K562 (cell line): ENCODE data around the gene ULK3. TPM values are rescaled to one million over a fixed set of nuclear protein-coding genes. Genes with fewer than 3 reads are reported as not detected.

Source experiments
- ATAC-seq: fragments of 200-7000 bp; cut with Tn5 transposase; 3 replicates; pipeline ENCODE4 v1.9.1; 2020; ENCODE audit warnings: moderate library complexity
- BruUV-seq: library from RNA; stranded (reverse); fragments of 400-500 nt; replicated peaks from 2 replicates; lab custom pipeline; 2021; lab: Mats Ljungman, UMichigan
- CTCF ChIA-PET: fragments of 300-600 bp; formaldehyde crosslinking; extraction: SDS; loops from one replicate; lab custom pipeline; 2021; ENCODE audit warnings: low intra/inter-chr PET ratio; lab: Yijun Ruan, JAX
- POLR2A ChIA-PET: fragments of 300-600, 350-650 bp; sonication (Branson Sonifier 250); formaldehyde crosslinking; extraction: SDS; loops from one replicate; lab custom pipeline; 2021; ENCODE audit warnings: antibody characterized with exemption, inconsistent platforms; lab: Yijun Ruan, JAX
- DNase-seq, 4 experiments: peaks; one replicate each; pipeline versions ENCODE4 v3.0.0 to v3.0.0-alpha.2; 2011 to 2018; ENCODE audit warnings: low spot score in 3 of 4, mixed read lengths in 3 of 4; ENCODE audit errors: extremely low read depth in 1 of 4
- FAIRE-seq: peaks from 2 replicates; lab custom pipeline; 2011; peaks lifted over from hg19 to GRCh38; lab: Jason Lieb, UNC
- H2AFZ ChIP-seq: 2 replicates; pipeline ENCODE4 v1.6.0; 2011; ENCODE audit warnings: low read depth, low read length, control low read depth, inconsistent platforms
- H3K27ac ChIP-seq: fragments of 200-600 bp; 3 replicates; pipeline ENCODE4 v1.8.0; 2011; ENCODE audit warnings: low read depth, mild to moderate bottlenecking, control low read depth, inconsistent platforms, low read length, moderate library complexity, mixed read lengths; ENCODE audit errors: extremely low read depth
- H3K27me3 ChIP-seq, 2 experiments: fragments of 300-600 bp in 1 of 2; 2 replicates in 1 of 2; 3 replicates in 1 of 2; pipeline versions ENCODE4 v1.6.0 to v1.8.0; 2011; ENCODE audit warnings: inconsistent platforms in 2 of 2, low read length in 2 of 2, mild to moderate bottlenecking in 1 of 2, mixed read lengths in 1 of 2, moderate library complexity in 1 of 2; ENCODE audit not compliant: control insufficient read depth in 2 of 2, insufficient read depth in 2 of 2
- H3K36me3 ChIP-seq: fragments of 300-600 bp; 3 replicates; pipeline ENCODE4 v1.8.0; 2011; ENCODE audit warnings: mild to moderate bottlenecking, low read length, inconsistent platforms; ENCODE audit not compliant: control insufficient read depth, insufficient read depth
- H3K4me1 ChIP-seq, 2 experiments: fragments of 200-600 bp in 1 of 2; replicated peaks in 1 of 2; 2 replicates in 1 of 2; 3 replicates in 1 of 2; pipeline versions ENCODE4 v1.5.1 to v1.8.0; 2011; ENCODE audit warnings: inconsistent platforms in 2 of 2, low read length in 2 of 2, mild to moderate bottlenecking in 1 of 2, mixed read lengths in 1 of 2, moderate library complexity in 1 of 2; ENCODE audit not compliant: control insufficient read depth in 2 of 2, insufficient read depth in 2 of 2
- H3K4me2 ChIP-seq: 2 replicates; pipeline ENCODE4 v1.6.1; 2011; ENCODE audit warnings: low read length, control low read depth, inconsistent platforms, mixed read lengths; ENCODE audit not compliant: insufficient read depth
- H3K4me3 ChIP-seq: fragments of 200-600 bp; sonication (generic), shearing (Covaris generic); 2 replicates; pipeline ENCODE4 v1.5.1; 2016; ENCODE audit warnings: control low read depth, inconsistent platforms
- H3K79me2 ChIP-seq: fragments of 200-600 bp; 3 replicates; pipeline ENCODE4 v1.8.0; 2011; ENCODE audit warnings: low read length, inconsistent platforms; ENCODE audit not compliant: control insufficient read depth, insufficient read depth
- H3K9ac ChIP-seq, 2 experiments: 2 replicates each; pipeline versions ENCODE4 v1.6.0 to v1.6.1; 2011; ENCODE audit warnings: low read depth in 2 of 2, low read length in 2 of 2, control low read depth in 1 of 2, inconsistent platforms in 1 of 2, mild to moderate bottlenecking in 1 of 2, mixed read lengths in 1 of 2; ENCODE audit not compliant: insufficient read depth in 1 of 2
- H3K9me1 ChIP-seq: one replicate; pipeline ENCODE4 v1.6.0; 2011; ENCODE audit warnings: inconsistent platforms, mild to moderate bottlenecking, low read length, moderate library complexity; ENCODE audit not compliant: control insufficient read depth, insufficient read depth
- H3K9me3 ChIP-seq: replicated peaks from 2 replicates; pipeline ENCODE4 v1.5.1; 2011; ENCODE audit warnings: low read depth, low read length, inconsistent platforms; ENCODE audit not compliant: control insufficient read depth, insufficient read depth
- H4K20me1 ChIP-seq: replicated peaks from 2 replicates; pipeline ENCODE4 v1.6.1; 2011; ENCODE audit warnings: low read length, inconsistent platforms, mixed read lengths; ENCODE audit not compliant: control insufficient read depth, insufficient read depth
- BCOR ChIP-seq: fragments of 450-650 bp; IDR thresholded peaks from 2 replicates; pipeline ENCODE4 v1.6.1; 2016
- CXXC5 ChIP-seq: fragments of 250-450 bp; sonication (Bioruptor Pico); IDR thresholded peaks from 2 replicates; pipeline ENCODE4 v1.8.0; 2022; ENCODE audit warnings: inconsistent platforms, mild to moderate bottlenecking, moderate library complexity
- ETV5 ChIP-seq: sonication (generic); formaldehyde crosslinking; IDR thresholded peaks from 2 replicates; pipeline ENCODE4 v1.4.0; 2020; ENCODE audit warnings: low read depth, mild to moderate bottlenecking, missing genetic modification reagents
- GMEB1 ChIP-seq: fragments of 250-450 bp; sonication (Bioruptor Pico); IDR thresholded peaks from 2 replicates; pipeline ENCODE4 v1.4.0; 2020; ENCODE audit warnings: mild to moderate bottlenecking
- JUN ChIP-seq, 2 experiments: sonication (generic) in 1 of 2; formaldehyde crosslinking in 1 of 2; IDR thresholded peaks; 2 replicates each; pipeline versions ENCODE4 v1.6.1 to v1.8.0; 2012 to 2022; ENCODE audit warnings: borderline replicate concordance in 2 of 2, mild to moderate bottlenecking in 2 of 2, improper control_type of control experiment in 1 of 2, low read depth in 1 of 2, low read length in 1 of 2, missing genetic modification reagents in 1 of 2
- MBD2 ChIP-seq: sonication (generic); IDR thresholded peaks from 2 replicates; pipeline ENCODE4 v1.6.1; 2016; ENCODE audit warnings: low read depth, borderline replicate concordance
- MNT ChIP-seq, 2 experiments: fragments of 450-650 bp; conservative IDR thresholded peaks; 2 replicates each; pipeline ENCODE4 v1.6.1; 2017; ENCODE audit warnings: mild to moderate bottlenecking in 2 of 2, moderate library complexity in 2 of 2
- MYNN ChIP-seq, 2 experiments: sonication (generic); formaldehyde crosslinking in 1 of 2; IDR thresholded peaks; 2 replicates each; pipeline versions ENCODE4 v1.5.0 to v1.6.1; 2016 to 2020; ENCODE audit warnings: antibody characterized with exemption in 1 of 2, missing genetic modification reagents in 1 of 2
- NFXL1 ChIP-seq: fragments of 450-650 bp; formaldehyde crosslinking; IDR thresholded peaks from 2 replicates; pipeline ENCODE4 v1.4.0; 2021; ENCODE audit warnings: mild to moderate bottlenecking
- PHF20 ChIP-seq: fragments of 450-650 bp; IDR thresholded peaks from 2 replicates; pipeline ENCODE4 v1.6.1; 2018; ENCODE audit not compliant: partially characterized antibody
- PHF21A ChIP-seq: fragments of 450-650 bp; IDR thresholded peaks from 2 replicates; pipeline ENCODE4 v1.6.1; 2017; ENCODE audit warnings: low read depth, borderline replicate concordance
- RBBP5 ChIP-seq: fragments of 200-600 bp; sonication (generic); IDR thresholded peaks from 2 replicates; pipeline ENCODE4 v1.6.1; 2012; ENCODE audit warnings: borderline replicate concordance, mild to moderate bottlenecking, low read length, control low read depth, inconsistent platforms; ENCODE audit not compliant: insufficient read depth, poor library complexity, severe bottlenecking
- TBP ChIP-seq: optimal IDR thresholded peaks from 2 replicates; pipeline ENCODE3; 2011; ENCODE audit warnings: low read depth, low read length, improper control_type of control experiment
- TCF7 ChIP-seq: sonication (generic); IDR thresholded peaks from 2 replicates; pipeline ENCODE4 v1.6.1; 2016; ENCODE audit warnings: antibody characterized with exemption, borderline replicate concordance
- YY1 ChIP-seq, 3 experiments: IDR thresholded peaks; 2 replicates each; pipeline ENCODE4 v1.6.1; 2011; ENCODE audit warnings: low read length in 2 of 3, mild to moderate bottlenecking in 2 of 3, moderate library complexity in 2 of 3, borderline replicate concordance in 1 of 3, control low read depth in 1 of 3, low read depth in 1 of 3; ENCODE audit not compliant: insufficient read depth in 3 of 3, insufficient replicate concordance in 2 of 3, control insufficient read depth in 1 of 3, insufficient read length in 1 of 3; ENCODE audit errors: extremely low read depth in 1 of 3
- ZNF143 ChIP-seq: sonication (generic); formaldehyde crosslinking; IDR thresholded peaks from 2 replicates; pipeline ENCODE4 v1.9.0; 2022; ENCODE audit warnings: mild to moderate bottlenecking, missing genetic modification reagents
- WGBS: fragments of 100-300 bp; shearing (Covaris generic); methylation state at CpG from one replicate; pipeline ENCODE4 v1.1.6; 2016; ENCODE audit warnings: low coverage, mixed read lengths; ENCODE audit not compliant: insufficient coverage; ENCODE audit errors: missing lambda C conversion rate; 5-methylcytosine and 5-hydroxymethylcytosine counted together
- in situ Hi-C: fragments of 300-500 bp; cut with MboI; formaldehyde crosslinking; loops from 4 replicates; pipeline ENCODE4 v1.15.0; 2018; ENCODE audit warnings: inconsistent platforms, mixed read lengths
- intact Hi-C: fragments of 100-400 bp; cut with micrococcal nuclease; formaldehyde crosslinking; loops from 2 replicates; pipeline ENCODE4 v1.14.2; 2022
- polyA plus RNA-seq, 8 experiments: library from polyadenylated mRNA; depleted of rRNA in 4 of 8; stranded (reverse) in 5 of 8; unstranded in 3 of 8; fragments of >200 nt; fragmentation: Nextera tagmentation in 2 of 8; fragmentation: Illumina TruSeq in 1 of 8; extraction: Ambion mirVana in 2 of 8; extraction: Trizol in 1 of 8; gene quantifications; 2 replicates each; pipeline versions ENCODE4 v1.2.1 to v1.2.3, GENCODE V29; 2011 to 2014; ENCODE audit warnings: inconsistent platforms in 1 of 8, missing spikeins in 1 of 8
- total RNA-seq, 7 experiments: library from RNA; depleted of rRNA in 6 of 7; stranded (reverse); fragments of >200 nt in 6 of 7; fragmentation: Illumina TruSeq in 2 of 7; extraction: Trizol in 2 of 7; gene quantifications; 2 replicates each; pipeline versions ENCODE4 v1.2.1 to v1.2.3, GENCODE V29; 2011 to 2021; ENCODE audit warnings: low replicate concordance in 1 of 7

ULK3 gene
- total and polyA plus RNA-seq, 9 of the 15 experiments (the other 6 are each of a cell fraction or from before 2014, with no cell fraction given): 0.68 to 68.0 (median 34.9) TPM

GRCh38 chr15:74889883-74890664, 47.1 kb upstream of the ULK3 start, which contains the start of gene MPI:
Gene MPI (plus strand): TSS chr15:74890042. CDS start chr15:74890074, 32 bp downstream.
- H3K9ac ChIP-seq: peak within 1 kb of the TSS; percentile 91 to 98
- 2% methylated on average over 40 of the region's 47 CpGs for WGBS
- POLR2A ChIA-PET: interaction anchor here (0.6 to 1.7 kb wide), 10 partner anchors 8 to 341 kb away, joined by 3 to 17 read pairs (median 4); partner anchors contain the start of gene FAM219B
- no peaks in the 10 kb centered on the region for H4K20me1 ChIP-seq
- CTCF ChIA-PET: no interaction called here
- peaks cover 26 to 33% of the 10 kb centered on the region in 2 experiments; a peak in 4 of 5 replicates for H3K4me1 ChIP-seq
- H3K9me3 ChIP-seq: no peaks in the 10 kb centered on the region
- peaks cover 24% of the 10 kb centered on the region for H3K79me2 ChIP-seq
- H3K36me3 ChIP-seq: peaks cover 29% of the 10 kb centered on the region; the same call in 2 of the 3 replicates
- H3K27ac ChIP-seq: peak within 1 kb of the TSS; percentile 76
- in situ Hi-C loops (no loop called here), intact Hi-C loops (loop anchor here (5.0 kb wide), 1 partner anchor 48 kb away; the partner anchor contains the start of gene ULK3)
- H3K4me3 ChIP-seq: peak within 1 kb of the TSS; percentile 72
- peak within 1 kb of the TSS; percentile 91 for H3K4me2 ChIP-seq
- ATAC-seq: peak; percentile 95
- no peak for FAIRE-seq
- peak within 1 kb of the TSS; percentile 99 for H2AFZ ChIP-seq
- H3K9me1 ChIP-seq: peaks cover 4% of the 10 kb centered on the region
- H3K27me3 ChIP-seq: no peaks in the 10 kb centered on the region
- DNase-seq: peak; percentile 91 to 93 (median 92)
- TSS peak; percentile 82 for BruUV-seq
- TF ChIP-seq ZNF143 (peak; percentile 99), RBBP5 (peak; percentile 78), PHF21A (no peak), TCF7 (peak; percentile 21; the same call in 1 of the 2 replicates), ETV5 (CRISPR knock-in tag) (no peak), BCOR (peak; percentile 47; the same call in 1 of the 2 replicates), TBP (peak; percentile 89), CXXC5 (peak; percentile 74), NFXL1 (CRISPR knock-in tag) (no peak), YY1 (IDR thresholded peaks at IDR 0.05; ENCODE audit: borderline replicate concordance in 1 of 3, control insufficient read depth in 1 of 3, extremely low read depth in 1 of 3, insufficient read depth in 3 of 3, insufficient read length in 1 of 3, insufficient replicate concordance in 2 of 3, low read depth in 1 of 3, low read length in 2 of 3) (peak; percentile 89 to 96 (median 93)), MYNN (IDR thresholded peaks at IDR 0.05) (no peak), MYNN (CRISPR knock-in tag; IDR thresholded peaks at IDR 0.05) (no peak), JUN (IDR thresholded peaks at IDR 0.05; ENCODE audit: borderline replicate concordance, low read depth, low read length) (0 out of 2 replicates have a peak, but pooled peaks have one; percentile 23), JUN (CRISPR knock-in tag; IDR thresholded peaks at IDR 0.05; ENCODE audit: borderline replicate concordance) (no peak; the same call in 1 of the 2 replicates), PHF20 (peak; percentile 53), GMEB1 (peak; percentile 57), MNT (conservative IDR thresholded peaks at IDR 0.05) (peak; percentile 62 to 85), MBD2 (peak; percentile 87)
